Measurements from ENCODE around the gene HLA-DPA1.
A peak's percentile ranks its signal among the peaks of the same experiment; 100 is the strongest.
"Not testable (repeated sequence)": the region's sequence is repeated elsewhere in the genome, so short reads cannot be mapped to it uniquely, and the experiment has no call there.

The HLA-DPA1 gene

DNA sequence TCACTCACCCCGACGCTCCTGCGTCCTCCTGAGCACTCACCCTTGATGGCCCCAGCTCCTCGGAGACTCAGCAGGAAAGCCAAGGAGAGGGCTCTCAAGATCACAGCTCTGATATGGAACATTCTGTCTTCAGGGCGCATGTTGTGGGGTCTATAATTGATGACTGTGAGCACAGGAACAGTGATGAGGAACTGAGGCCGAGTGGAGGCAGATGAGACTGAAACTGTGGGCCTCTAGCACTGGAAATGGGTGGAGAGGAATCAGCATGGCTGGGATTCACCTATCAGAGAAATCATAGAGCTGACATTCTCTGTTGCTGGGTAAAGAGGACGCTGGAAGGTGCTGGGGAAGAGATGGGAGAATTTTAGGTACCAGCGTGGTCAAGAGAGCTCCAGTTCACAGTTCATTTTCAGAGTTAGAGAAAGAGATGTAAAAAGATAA lies at the start of gene HLA-DPA1:
Gene HLA-DPA1 (minus strand): TSS at position 219 of the 441 bp plus-strand sequence.
- DNase-seq, result peak; percentile 38

DNA sequence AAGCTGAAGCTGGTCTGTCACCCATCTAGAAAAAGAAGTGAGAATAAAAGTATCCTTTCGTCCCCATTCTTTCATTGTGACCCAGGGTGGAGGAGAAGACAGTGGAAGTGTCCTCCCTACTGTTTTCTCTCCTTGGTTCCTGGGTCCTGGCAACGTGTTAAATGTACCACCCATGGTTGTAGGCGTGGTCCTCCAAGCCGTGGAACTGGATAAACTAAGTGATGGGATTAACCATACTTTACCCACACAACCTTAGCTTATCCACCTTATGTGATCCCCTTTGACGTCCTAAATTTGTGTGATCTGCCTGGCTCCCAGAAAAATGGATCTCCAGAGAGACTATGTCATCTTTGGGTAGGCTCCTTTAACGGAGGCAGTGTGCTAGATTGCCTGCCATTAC lies 49.7 kb upstream of the HLA-DPA1 start:
- no peak for DNase-seq

DNA sequence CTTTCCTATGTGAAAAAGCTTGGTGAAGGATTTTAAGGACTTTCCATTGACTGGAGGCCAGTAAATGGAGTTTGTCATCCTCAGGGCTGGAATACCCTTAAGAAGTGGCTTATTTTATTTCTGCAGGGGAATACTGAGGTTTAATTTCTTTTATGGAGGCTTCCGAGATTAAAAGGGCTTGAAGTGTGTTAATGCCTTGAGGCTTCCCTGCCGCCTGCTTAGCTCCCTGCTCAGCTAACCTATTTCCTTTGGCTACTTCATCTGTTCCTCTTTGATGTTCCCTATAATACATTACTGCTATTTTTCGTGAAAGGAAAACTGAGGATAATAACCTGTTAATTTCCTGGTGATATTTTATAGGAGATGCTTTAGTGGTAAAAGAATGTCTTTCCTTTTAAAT lies 46.6 kb upstream of the HLA-DPA1 start:
- no peak for DNase-seq

DNA sequence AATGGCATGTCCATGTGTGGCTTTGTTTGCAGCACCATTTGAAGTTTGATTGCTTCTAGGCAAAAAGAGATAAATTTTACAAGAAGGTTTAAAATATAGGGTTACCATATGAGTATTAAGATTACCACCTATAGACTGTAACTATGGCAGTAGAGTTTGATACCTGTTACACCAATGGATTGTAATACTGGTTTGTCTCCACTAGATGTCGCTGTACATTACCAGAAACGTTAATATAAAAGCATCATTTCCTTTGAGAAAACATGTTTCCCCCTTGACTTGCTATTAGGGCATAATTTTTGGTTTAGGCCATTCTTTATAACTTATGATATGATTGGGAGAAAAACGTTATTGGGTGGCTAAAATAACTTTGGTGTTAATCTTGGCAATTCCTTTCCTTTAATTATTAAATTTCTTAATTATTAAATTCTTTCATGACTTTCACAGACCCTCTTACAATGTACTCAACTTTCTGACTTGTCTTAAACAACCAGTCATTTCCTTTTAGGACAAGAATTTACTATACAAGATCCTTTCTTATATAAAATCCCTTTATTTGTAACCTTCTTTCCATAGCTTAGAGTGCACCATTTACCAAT lies 45.2 kb upstream of the HLA-DPA1 start:
- peak; percentile 59 for DNase-seq

DNA sequence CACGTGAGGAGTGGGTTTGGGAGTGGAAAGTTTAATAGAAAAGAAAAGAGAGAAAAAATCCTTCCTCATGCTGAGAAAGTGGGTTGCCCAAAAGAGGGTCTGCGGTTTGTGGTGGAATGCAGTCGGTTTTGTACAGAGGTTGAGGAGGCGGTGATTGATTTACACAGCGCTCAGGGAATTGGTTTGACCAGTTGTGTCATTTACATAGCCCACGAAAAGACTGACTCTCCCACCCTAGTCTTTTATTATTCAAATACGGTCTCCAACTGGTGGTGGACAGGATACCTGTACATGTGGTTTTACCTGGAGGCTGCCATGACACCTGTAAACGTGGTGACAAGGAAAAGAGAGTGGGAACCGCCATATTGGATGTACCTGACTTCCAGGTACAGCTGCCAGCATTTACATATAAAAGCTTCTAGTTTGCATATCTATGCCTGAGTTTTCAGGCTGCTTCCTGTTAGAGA lies 44.4 kb upstream of the HLA-DPA1 start:
- DNase-seq, result peak; percentile 20

DNA sequence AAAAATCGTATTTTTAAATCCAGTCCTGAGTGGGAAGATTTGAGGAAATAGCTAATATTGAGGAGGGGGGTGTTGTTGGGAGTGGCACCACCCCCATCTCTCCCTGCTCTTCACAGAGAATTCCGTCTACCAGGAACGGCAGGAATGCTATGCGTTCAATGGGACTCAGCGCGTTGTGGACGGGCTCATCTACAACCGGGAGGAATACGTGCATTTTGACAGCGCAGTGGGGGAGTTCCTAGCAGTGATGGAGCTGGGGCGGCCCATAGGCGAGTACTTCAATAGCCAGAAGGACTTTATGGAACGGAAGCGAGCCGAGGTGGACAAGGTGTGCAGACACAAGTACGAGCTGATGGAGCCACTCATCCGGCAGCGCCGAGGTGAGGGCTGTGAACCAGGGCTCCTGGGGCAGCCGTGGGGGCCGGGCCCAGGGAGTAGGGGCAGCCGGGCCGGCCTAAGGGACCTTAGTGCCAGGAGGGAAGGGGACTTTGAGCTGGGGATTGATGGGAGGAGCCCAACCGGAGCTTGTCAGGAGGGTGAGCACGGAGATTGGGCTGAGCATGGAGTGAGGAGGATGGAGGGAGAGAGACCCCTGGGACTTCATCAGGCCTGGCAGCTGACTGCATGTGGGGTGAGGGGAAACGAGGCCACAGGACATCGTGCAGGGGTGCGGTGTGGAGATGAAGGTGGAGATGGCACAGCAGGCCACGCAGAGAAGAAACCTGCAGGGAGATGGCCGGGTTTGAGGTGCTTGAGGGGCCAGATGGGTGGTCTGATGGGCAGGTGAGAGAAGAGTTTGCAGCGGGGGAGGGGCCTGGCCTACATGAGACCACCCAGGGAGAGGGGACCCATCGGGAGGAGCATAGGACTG lies 43.6 kb upstream of the HLA-DPA1 start:
- no peak for DNase-seq

DNA sequence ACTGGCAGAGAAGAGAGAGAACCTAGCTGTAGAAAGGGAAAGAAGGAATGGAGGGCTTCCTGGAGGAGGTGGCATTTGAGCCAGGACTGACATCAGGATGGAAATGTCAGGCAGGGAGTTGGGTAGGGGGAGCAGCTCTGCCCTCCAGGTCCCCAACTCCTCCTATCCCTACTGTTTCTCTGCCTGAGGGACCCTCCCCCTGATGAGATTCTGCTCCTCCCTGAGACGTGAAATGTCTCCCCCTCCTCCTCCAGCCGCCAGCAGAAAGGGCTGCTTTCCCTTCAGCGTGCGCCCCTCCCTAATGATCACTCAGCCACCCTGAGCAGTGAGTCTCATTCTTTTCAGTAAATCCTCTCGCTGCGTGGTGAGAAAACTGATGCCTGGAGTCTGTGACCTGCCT lies 43.0 kb upstream of the HLA-DPA1 start:
- no peak for DNase-seq

DNA sequence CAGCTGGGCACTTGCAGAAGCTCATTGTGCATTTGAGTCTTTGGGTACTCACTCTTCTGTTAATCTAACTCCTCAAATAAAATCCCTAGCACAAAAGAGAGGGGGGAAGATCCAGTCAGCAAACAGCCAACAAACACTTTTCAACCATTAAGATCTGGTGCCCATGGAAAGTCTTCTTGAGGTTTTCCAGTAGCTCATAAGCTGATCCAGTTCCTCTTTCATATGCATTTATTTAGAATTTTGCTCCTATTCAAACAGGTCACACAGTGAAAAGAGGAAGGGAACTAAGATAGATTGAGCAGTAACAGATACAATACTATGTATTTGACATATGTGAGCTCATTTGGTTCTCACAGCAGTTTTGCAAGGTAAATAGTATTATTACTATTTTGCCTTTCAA lies 41.0 kb upstream of the HLA-DPA1 start:
- peak; percentile 98 for DNase-seq

DNA sequence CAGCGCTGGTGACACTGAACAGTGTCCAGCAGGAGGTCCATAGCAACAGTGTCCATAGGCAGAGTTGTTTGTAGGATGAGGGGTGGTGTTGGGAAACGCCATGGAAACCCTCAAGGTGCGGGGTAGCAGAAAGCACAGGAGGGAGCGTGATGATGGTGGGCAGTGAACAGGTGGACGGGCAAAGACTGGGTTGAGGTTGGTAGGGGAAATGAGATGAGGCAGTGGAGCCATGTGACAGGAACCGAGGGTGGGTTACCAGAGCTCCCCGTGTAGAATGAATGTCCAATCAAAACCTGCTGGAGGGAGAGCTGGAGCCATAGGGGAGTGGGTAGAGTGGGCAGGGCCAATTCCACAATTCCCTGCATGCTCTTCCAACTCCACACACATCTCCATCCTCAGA lies 40.3 kb upstream of the HLA-DPA1 start:
- DNase-seq, result no peak

DNA sequence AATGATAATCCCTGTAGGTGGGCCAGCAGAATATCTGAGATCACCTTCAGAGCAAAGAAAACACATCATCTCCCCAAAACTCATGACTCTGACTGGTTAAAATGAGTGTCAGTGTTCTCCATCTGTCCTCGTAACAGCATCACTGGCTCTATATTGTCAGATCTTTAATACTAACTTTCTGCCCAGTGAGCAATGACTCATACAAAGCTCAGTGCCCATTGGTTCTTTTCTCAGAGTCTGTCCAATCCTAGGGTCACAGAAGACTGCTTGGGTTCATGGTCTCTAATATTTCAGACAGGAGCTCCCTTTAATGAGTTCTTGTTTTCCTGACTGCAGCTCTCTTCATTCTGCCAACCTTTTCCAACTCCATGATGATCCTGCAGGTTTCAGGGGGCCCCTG lies 38.7 kb upstream of the HLA-DPA1 start:
- peak; percentile 68 for DNase-seq

DNA sequence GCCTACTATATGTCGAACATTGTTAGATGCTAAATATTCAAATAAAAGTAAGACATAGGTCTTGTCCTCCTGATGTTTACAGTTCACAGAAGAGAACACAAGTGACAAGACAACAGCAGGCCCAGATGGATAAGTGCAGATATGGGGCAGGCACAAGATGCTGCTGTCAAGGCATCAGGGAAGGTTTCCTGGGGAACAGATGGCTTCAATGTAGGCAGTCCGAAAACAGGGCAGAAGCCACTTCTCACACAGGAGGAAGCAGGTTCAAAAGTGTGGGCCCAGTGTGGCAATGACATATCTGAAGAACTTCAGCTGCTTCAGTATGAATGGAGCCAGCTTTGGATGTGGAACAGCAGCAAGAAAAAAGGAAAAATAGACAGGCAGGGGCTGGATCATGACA lies 34.9 kb upstream of the HLA-DPA1 start:
- DNase-seq, result no peak

DNA sequence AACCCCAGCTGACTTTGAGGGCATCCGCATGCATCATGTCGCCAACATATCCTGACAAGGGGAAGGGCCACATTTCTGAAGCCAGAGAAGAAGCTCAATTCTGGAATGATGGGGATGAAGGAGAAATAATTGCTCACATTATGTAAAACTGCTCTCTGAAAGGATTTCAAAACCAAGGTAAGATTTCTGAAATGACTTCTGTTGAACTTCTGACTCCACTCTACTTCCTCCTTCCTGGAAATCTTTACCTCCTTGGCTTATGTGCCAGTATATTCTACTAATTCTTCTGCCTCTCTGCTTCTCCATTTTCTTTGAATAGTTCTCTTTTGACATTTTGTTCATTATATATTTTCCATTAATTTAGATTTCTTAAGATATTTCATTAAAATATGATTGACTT lies 34.2 kb upstream of the HLA-DPA1 start:
- peak; percentile 79 for DNase-seq

DNA sequence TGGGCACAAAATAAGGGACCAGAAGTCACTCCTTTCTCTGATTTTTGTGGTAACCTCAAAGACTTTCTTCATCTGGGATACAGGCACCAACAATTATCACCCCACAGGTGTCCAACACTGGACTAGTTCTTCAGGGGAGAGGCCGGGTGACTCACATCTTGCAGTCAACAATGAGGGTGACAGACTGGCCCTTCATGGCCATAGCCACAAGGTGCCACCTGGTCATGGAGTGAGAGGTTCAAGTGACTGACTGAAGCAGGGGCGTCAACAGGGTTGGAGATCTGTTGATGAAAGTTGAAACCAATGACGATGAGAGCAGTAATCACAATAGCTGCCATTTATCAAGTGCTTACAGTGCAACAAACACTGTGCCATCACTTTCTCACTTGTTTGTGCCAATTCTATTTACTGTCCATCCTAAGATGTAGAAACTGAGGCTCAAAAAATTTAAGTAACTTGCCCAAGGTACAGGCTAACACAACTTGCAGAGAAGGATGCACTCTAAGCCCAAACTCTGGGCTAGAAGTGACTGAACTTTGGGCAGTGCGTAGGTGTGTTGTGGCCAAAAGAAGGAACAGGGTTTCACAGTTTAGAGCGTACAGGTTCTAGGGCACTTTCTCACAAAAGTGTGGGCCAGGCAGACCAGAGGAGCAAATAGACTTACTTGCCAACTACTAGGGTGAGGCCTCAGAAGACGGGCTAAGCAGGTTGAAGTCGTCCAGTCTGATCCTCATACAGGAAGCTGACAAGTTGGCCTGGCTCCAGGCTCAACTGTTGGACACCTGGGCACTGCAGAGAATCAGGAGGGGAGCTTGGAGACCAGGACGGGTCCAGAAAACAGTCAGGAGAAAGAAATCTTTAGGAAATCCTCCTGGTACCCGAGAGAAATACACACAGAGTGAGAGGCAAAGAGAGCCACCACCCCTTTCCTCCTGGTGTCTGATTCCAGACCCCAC lies 32.7 kb upstream of the HLA-DPA1 start:
- DNase-seq, result no peak

DNA sequence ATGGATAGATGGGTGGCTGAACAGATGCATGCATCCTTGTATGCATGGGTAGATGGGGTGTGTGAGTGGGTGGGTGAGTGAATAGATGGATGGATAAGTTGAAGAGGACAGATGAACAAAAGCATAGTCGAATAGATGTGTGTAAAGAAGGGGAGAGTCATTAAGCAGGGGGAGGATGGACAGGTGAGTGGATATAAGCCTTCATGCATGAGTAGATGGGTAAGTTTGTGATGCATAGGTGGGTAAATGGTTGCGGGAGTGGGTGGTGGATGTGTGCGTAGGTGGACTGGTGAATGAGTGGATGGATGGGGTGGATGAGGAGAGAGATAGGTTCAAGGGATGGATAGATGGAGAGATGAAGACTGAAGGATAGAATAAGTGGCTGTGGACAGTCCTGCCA lies 31.9 kb upstream of the HLA-DPA1 start:
- no peak for DNase-seq

DNA sequence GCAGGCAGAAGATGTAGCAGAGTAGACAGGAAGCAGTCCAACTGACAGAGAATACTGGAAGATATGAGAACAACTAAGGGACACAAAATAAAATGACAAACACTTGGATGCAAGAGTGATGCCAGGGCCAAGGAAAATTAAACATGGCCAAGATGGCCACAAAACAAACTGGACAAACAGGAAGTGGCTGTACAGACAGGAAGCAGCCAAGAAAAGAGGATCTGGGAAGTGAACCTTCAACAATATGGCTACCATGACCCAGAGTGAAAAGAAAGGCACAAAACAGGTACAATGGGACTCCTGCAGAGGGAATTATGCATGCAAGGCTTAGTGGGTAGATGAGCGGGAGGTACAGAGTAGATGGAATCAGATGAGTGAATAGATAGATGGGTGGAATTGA lies 31.4 kb upstream of the HLA-DPA1 start:
- DNase-seq, result peak; percentile 56

DNA sequence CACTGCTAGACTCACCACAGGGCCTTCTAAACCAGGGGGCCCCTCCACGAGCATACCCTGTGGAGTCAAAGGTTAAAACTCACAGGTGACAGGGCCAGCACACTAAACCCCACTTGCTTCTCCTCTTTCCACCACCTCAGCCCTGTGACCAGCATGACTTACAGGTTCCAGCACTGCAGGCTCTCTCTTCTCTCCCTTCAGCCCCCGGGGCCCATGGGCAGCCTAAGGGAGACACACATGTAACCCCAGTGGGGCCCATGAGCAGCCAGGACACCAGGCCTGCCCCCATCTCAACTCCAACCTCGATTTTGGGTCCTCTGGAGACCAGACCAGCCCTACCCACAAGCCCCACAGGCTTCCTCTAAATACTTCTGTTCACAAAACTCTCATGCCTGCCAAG lies 30.3 kb upstream of the HLA-DPA1 start:
- DNase-seq, result no peak

DNA sequence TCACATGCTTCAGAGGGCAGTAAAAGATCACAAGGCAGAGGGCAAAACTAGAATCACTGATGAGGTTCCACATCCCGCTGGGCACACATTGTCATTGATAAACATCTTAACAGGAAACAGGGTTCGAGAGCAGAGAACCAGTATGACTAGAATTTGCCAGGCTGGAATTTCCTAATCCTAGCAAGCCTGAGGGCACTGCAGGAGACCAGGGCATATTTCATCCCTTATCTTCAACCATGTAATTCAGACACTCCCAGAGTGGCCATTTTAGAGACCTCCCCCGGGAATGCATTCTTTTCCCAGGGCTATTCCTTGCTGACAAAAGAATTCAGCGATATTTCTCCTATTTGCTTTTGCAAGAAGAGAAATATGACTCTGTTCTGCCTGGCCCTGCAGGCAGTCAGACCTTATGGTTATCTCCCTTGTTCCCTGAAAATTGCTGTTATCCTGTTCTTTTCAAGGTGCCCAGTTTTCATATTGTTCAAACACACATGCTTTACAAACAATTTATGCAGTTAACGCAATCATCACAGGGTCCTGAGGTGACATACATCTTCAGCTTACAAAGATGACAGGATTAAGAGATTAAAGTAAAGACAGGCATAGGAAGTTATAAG lies 27.8 kb upstream of the HLA-DPA1 start:
- not testable (repeated sequence) for DNase-seq

DNA sequence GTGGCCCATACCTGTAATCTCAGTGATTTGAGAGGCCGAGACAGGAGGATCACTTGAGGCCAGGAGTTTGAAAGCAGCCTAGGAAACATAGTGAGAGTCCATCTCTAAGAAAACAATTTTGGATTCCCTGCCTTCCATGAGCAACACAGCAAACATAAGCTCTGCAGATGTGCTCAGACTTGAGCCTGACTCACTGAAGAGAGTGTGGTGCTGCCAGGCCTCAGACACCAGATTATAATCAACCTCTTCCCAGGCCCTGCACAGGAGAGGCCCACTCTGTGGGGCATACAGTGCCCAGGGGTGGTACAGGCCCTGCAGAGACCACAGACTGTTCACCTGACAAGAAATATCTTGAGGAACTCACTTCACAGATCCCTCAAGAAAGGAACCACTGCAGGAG lies 22.2 kb upstream of the HLA-DPA1 start:
- no peak for DNase-seq

DNA sequence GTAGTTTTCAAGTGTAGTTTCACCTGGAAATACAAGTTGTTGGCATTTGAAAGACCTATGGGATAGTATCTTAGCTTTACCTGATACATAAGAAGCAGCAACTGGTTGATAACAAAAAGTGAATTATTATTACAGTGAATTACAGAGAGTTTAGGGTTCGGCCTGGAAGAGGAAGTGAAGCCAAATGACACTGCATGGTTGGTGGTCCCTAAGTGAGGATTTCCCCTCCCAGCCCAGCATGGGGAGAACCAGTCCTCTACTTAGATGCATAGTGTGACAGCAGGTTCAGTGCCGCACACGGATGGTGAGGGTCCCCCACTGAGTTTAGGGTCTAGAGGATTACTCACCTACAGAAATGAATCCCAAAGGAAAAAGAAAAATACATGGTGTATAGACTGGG lies 20.4 kb upstream of the HLA-DPA1 start:
- DNase-seq, result peak; percentile 4

DNA sequence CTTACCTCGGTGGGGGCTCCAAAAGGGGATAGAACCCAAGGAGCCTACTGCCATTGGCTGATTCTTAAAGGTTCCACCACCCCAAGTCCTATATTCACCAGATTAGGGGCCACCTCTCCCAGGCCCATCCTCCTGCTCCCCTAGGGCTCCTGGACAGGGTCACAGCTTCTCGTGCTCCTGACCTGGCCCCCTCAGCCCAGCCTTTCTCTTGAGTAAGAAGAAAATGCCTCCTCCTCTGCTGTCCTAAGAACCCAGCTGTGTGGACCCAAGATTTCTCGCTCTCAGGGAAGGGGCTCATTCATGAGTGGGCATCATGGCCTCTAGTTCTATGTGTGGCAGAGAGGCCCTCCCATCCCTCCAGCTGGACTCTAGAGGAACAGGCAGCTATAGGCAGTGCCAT lies 18.9 kb upstream of the HLA-DPA1 start:
- no peak for DNase-seq

DNA sequence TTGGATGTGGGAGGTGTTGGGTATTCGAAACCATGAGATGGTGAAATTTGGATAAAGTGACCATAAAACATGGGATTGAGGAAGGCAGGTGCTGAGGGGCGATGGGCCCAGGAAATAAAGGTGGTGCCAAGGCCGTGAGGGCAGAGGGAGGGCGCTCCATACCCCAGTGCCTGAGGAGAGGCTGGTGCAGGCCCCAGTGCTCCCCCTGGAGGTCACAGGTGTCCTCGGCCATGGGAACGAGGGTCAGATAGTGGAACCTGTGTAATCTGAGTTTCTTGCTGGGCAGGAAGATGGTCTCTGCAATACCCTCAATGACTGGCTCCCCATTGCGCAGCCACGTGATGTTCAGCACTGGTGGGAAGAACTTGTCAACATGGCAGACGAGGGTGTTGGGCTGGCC lies 18.5 kb upstream of the HLA-DPA1 start:
- DNase-seq, result no peak

DNA sequence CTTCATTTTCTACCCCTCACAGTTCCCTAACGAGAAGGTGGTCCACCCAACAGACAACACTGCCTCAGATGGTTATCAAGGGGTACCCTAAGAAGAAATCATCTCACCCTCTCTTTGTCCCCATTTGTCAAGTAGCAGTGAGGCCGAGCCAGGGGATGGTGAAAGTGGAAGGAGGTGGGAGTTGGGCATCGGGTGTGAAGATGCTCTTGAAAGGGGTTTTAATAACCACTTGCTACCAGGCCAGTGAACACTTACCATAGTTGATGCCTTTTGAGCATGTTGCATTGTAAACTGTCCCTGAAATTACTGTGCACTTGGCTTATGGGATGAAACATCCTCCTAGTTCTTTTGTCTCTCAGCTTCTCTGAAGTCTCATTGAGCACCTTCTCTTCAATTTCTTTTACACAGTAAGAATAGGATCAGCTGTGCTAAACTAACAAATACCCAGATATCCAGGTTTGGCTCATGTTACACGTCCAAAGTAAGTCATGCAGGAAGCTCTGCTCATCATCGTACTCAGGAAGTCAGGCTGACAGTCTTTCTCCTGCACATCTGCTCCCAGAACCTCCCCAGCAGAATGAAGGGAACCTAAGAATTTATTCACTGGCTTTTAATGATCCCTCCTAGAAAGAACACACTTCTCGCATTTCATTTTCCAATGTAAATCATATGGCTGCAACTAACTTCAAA lies 15.6 kb upstream of the HLA-DPA1 start:
- DNase-seq, result no peak
